HG03565 (cell line): Measurements from ENCODE around the gene DENND4B.

Experiments
- ATAC-seq: cut with Tn5 transposase; IDR thresholded peaks from one replicate; pipeline ENCODE4 v1.9.1; 2021; ENCODE audit warnings: mild to moderate bottlenecking, moderate library complexity; ENCODE audit not compliant: unreplicated experiment

The DENND4B gene

GRCh38 chr1:153945795-153946621 is 510 bp downstream of the DENND4B start:
- peak; percentile 55 for ATAC-seq

- ATAC-seq = no peak
Measured at GRCh38 chr1:153945131-153945794, 1.3 kb downstream of the DENND4B start.

DNA sequence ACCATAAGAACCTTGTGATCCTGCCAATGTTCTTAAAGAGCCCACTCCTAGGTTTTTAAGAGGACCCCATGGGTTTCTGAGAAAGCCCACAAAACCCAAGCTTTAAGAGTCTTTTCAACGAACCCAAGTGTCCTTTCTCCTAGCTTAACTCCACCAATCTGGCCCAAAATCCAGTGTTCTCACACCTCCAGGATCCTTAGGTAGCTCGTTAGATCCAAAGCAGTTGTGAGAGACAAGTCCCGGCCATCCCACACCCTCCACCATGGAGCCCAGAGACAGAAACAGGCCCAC is 1.7 kb downstream of the DENND4B start:
- ATAC-seq = no peak

- no peak for ATAC-seq
Measured at GRCh38 chr1:153944005-153944826, 2.3 kb downstream of the DENND4B start.

GRCh38 chr1:153942766-153943549 is 3.6 kb downstream of the DENND4B start:
- ATAC-seq = no peak

DNA sequence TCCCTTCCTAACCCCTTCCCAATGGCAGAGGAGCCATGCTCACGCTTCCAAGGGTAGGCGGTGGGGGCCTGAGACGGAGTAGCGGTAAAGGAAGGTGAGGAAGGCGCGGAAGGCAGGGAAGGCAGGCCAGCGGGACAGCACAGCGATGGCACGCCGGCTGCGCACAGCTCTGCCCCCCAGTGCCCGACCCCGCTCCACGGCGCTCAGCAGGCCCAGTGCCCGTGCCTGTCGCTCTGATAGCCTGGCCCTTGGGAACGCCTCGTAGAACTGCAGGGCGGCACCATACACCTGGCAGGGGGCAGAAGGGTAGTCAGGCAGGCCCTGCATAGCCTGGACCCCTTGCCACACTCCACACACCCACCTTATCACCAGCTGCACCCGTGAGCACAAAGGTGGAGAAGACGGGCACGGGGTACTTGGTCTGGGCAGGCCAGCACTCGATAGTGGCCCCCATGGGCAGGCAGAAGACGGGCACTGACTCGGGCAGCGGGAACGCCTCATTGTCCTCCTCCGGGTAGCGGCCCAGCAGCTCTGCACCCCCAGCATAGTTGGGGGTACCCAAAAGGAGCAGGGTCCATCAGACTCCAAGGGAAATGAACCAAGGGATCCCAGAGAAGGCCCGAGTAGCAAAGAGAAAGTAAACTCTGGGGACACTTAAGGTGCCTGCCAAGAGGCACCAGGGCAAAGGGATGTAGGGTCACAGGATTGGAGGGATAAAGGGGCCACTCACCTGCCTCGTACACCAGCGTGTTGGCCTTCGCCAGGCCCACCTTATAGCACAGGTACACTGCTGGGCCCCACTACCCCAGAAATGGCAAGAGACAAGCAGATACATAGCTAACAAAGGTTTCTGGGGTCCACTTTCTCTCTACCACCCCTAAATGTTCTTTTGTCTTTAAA is 4.4 kb downstream of the DENND4B start:
- ATAC-seq = no peak

DNA sequence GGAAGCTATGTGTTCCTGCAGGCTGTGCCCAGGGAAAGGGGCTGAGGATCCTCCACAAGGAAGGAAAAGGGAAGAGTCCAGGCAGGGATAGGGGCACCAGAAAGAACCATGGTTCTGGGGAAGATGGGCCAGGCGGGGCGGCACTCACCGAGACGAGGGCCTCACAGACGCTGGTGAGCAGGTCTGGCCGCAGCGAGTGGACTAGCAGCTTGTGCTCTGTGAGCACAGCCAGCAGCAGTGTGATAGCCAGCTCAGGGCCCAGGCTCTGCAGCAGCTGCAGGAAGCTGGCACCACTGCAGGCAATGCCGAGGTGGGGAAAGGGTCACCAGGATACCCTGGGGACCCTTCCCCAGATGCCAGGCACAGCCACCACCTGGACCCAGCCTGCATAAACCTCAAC is 5.8 kb downstream of the DENND4B start:
- ATAC-seq = no peak

DNA sequence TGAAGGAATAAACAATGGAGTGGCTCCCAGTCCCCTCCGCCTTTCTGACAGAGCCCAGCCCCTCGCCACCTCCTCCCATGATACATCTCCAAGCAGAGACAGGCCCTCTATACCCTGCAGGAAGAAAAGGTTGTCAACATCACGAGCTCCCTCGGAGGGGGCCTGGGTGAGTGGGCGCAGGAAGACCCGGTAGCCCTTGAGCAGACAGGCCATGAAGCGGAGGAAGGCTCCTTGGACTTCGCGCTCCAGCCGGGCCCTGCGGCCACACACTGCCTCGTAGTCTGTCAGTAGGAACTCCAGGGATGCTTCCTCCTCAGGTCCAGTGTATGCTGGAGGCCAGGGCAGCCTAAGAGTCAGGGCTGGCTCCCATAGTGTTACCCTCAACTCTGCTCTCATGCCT is 7.0 kb downstream of the DENND4B start:
- ATAC-seq = no peak

- no peak for ATAC-seq
Measured at GRCh38 chr1:153938996-153939395, 7.5 kb downstream of the DENND4B start.

DNA sequence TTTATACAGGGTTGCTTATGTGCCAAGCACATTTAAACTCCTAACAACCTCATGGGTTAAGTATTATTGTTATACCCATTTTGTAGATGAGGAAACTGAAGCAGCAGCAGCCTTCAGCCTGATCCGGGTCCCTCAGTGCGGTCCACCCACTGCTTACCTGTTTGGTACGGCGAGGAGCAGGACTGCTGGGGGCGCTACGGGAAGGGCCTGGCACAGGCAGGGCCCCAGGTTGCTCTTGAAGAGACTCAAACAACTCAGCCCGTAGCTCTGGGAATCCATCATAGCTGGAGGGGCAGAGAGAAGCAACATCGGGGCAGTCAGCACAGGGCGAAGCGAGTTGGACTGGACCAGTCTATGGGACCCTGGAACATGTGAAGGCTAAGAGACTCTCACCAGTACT is 9.2 kb downstream of the DENND4B start:
- ATAC-seq = no peak

DNA sequence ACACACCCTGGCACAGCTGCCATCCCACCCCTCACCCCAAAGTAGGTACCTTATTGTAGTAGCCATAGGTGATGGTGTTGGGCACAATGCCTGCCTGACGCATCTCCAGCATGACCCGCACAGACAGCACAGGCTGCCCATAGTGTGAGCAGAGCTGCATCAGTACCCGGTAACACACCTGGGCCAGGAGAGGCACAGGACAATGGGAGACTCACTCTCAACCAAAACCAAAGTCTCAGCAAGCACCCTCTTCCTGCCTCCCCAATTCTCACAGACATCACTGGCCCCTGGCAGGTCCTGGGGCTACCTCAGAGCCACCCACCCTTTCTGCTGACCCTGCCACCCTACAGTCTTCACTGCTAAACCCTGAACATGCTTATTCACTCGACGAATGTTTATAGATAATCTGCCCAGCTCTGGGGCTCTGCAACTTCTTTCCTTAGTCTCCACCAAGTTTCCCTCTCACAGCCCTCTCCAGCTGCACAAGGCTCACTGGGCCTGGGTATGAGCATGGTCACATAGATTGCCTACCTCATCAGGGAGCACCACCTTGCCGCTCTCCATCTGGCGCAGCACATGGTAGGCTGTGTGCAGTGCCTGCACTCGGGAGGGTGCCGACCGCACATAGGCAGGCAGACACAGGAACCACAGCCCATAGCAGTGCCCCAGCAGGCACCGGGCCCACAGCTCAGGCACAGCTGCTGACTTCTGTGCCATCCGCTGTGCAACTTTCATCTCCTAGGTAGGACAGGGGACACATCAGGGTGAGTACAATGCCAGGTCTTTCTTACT is 10.3 kb downstream of the DENND4B start:
- no peak for ATAC-seq

GRCh38 chr1:153934746-153935145 is 11.8 kb downstream of the DENND4B start:
- ATAC-seq = no peak

DNA sequence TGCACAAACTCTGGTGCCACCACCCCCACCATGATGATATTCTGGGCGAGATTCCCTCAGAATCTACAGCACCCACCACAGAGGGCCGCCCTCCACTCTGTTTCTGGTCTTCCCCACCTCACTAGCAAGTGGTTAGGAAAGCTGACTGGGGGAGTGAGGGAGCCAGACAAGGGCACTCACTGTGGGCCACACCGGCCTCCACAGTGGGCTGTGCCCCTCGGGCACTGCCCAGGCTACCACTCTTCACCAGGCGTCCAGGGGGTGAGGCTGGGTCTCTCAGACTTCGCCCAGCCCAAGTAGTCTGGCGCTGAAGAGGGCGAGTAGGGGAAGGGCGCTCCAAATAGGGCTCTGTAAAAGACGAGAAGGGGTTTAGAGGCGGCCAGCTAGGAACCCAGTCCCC is 12.6 kb downstream of the DENND4B start:
- ATAC-seq = no peak

DNA sequence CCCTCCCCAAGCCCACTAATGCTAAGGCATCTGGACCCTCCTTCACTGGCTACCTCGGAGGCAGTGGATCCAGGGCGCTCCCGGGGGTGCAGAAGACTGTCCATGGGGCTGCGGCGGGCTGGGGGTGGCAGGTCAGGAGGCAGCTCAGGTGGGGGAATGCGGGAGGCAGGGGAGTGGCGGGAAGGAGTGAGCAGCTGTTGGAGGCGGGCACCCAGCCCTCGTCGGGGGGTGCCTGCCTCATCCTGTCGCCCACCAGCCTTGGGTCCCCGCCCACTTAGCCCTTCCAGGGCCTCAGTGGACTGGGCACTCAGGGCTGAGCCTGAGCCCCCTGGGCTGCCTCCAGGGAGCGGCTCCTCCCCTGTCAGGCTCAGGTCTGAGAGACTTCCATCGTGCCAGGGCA is 13.1 kb downstream of the DENND4B start:
- no peak for ATAC-seq

DNA sequence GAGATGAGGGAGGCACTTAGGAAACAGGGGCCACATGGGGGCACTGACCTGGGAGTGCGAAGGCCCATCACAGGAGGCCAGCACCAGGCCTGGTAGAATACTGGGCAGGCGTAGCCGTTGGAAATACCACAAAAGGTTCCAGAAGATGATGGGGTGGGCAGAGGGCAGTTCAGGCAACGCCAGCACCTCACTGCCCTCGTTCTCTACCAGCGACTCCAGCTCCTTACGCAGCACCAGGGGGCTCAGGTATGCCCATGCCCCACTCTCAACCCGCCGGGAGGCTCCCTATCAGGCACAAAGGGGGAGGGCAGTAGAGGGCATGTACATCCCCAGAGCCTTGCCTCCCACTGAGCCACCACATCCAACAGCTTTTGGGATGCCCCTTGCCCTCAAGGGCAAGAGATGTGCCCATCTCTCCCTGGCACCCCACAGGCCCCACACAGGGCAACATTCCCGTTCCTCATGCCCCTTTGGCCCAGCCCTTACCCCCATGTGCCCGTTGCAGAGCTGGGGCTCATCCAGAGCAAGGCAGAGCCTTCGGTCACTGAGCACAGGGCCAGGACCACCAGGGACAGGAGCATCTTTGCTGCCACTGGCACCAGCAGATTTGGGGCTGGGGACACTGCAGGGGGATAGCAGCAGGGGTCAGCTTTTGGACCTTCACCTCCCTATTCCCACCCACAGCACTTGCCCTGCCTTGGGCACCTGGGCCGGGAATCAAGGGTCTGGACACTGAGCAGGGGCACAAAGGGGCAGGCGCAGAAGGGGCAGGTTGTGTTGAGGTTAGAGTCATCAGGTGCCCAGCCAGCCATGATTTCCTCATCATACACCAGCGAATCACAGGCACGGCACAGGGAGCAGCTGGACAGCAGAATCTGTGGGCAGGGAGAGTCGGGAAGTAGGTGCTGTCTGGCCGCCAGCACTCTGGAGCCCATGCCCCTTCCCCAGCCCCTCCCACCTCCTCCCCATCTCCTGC is 14.1 kb downstream of the DENND4B start:
- ATAC-seq = no peak

DNA sequence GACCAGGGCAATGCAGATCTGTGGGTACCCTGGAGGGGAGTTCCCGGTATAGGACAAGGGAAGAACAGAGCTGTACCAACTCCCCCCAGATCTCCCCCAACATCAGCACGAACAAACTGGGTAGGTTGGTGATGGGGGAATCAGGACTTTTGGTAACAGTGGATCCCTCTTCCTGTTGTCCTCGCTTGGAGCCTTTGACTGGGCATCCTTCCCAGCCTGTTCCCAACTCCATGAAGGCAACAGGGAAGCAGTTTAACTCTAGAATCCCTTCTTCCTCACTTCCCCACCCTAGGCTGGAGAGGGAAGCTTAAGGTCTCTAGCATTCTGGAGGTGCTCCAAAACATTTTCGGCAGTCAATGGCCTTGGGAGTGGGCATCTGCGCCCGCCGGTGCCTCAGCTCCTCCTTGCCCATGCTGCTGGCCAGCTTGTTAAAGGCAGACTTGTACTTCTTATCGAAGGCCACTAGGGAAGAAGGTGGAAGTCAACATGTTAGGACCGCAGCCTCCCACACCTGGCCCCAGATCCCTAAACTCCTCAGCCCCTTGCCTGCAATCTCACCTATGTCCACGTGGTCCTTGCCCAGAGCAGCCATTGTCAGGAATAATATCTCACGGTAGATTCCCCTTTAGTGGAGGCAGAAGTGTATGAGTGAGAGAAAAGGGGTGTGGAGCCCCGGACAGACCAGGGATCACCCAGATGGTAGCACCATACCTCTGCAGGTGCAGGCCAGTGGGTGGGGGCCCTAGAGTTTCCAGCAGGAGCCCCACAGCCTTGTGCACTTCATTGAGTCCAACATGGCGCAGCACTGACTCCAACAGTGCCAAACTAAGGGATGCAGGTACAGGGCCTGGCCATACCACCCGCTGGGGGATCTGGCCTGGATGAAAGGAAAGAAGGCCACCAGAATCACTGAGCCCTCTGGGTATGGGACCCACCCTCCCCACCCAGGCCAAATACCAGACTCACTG is 16.3 kb downstream of the DENND4B start:
- no peak for ATAC-seq

DNA sequence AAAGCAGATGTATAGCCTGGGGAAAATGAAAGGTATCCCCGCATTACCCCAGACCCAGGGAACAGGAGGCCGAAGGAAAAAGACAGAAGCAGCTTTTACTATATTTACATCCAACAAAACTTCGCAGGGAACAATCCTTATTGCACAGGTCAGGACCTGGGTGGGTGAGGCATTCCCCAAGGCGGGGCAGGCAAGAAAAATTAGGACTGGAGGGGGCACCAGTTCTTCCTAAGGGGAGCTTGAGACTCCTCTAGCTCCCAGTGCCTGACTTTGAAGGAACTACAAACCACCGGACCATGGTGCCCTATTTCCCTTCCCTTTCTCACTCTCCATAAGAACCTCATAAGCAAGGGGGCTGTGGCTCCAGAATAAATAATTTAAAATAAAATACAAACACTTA is 17.1 kb downstream of the DENND4B start:
- no peak for ATAC-seq
